Panc1 (cell line): ENCODE measurements around the gene ZDHHC11. TPM values are rescaled to one million over a fixed set of nuclear protein-coding genes. Genes with fewer than 3 reads are reported as not detected.
"Not testable (repeated sequence)": the region's sequence is repeated elsewhere in the genome, so short reads cannot be mapped to it uniquely, and the experiment has no call there.

Experiments
- ATAC-seq: fragments of 200-7000 bp; cut with Tn5 transposase; 2 replicates; pipeline ENCODE4 v1.9.1; 2020; ENCODE audit warnings: mild to moderate bottlenecking, moderate library complexity
- BruUV-seq: library from RNA; stranded (reverse); fragments of 400-500 nt; replicated peaks from 2 replicates; lab custom pipeline; 2021; lab: Mats Ljungman, UMichigan
- CTCF ChIA-PET: fragments of 300-600 bp; sonication (Branson Sonifier 250); formaldehyde crosslinking; loops from one replicate; lab custom pipeline; 2022; ENCODE audit warnings: antibody characterized with exemption; lab: Charles Lee
- POLR2A ChIA-PET: fragments of 300-600 bp; sonication (Branson Sonifier 250); formaldehyde crosslinking; loops from one replicate; lab custom pipeline; 2022; ENCODE audit warnings: antibody characterized with exemption; lab: Charles Lee
- DNase-seq: peaks from one replicate; pipeline ENCODE4 v3.0.0-alpha.2; 2010; ENCODE audit warnings: low read depth, low spot score
- H3K27ac ChIP-seq: 2 replicates; pipeline ENCODE4 v1.5.1; 2011; ENCODE audit warnings: mild to moderate bottlenecking, low read length, inconsistent platforms
- H3K27me3 ChIP-seq: fragments of 200-500 bp; sonication (Bioruptor generic); 2 replicates; pipeline ENCODE4 v1.6.0; 2014; ENCODE audit warnings: low read length, inconsistent platforms; ENCODE audit not compliant: control insufficient read depth, insufficient read depth
- H3K36me3 ChIP-seq: fragments of 200-500 bp; sonication (Bioruptor generic); 2 replicates; pipeline ENCODE4 v1.5.1; 2014; ENCODE audit warnings: inconsistent platforms, mild to moderate bottlenecking, low read length, moderate library complexity; ENCODE audit not compliant: control insufficient read depth, insufficient read depth
- H3K4me1 ChIP-seq: 2 replicates; pipeline ENCODE4 v1.5.1; 2011; ENCODE audit warnings: inconsistent platforms, mild to moderate bottlenecking, low read length, moderate library complexity; ENCODE audit not compliant: control insufficient read depth, insufficient read depth
- H3K4me3 ChIP-seq, 2 experiments: 2 replicates each; pipeline ENCODE4 v1.5.1; 2011 to 2012; ENCODE audit warnings: low read depth in 2 of 2, low read length in 2 of 2, mild to moderate bottlenecking in 2 of 2, inconsistent platforms in 1 of 2, moderate library complexity in 1 of 2
- H3K9me3 ChIP-seq: fragments of 200-500 bp; sonication (Bioruptor generic); 2 replicates; pipeline ENCODE4 v1.5.1; 2014; ENCODE audit warnings: low read depth, mild to moderate bottlenecking, inconsistent platforms, low read length, moderate library complexity; ENCODE audit not compliant: control insufficient read depth, insufficient read depth
- CTCF ChIP-seq: fragments of 450-650 bp; IDR thresholded peaks from 2 replicates; pipeline ENCODE4 v1.5.1; 2017; ENCODE audit warnings: mild to moderate bottlenecking
- POLR2AphosphoS5 ChIP-seq: IDR thresholded peaks from 2 replicates; pipeline ENCODE4 v1.6.1; 2012; ENCODE audit warnings: mild to moderate bottlenecking, low read depth, low read length, moderate library complexity
- REST ChIP-seq, 2 experiments: IDR thresholded peaks; 2 replicates each; pipeline ENCODE4 v1.6.1; 2011 to 2012; ENCODE audit warnings: low read depth in 2 of 2, control low read depth in 1 of 2, low read length in 1 of 2, mild to moderate bottlenecking in 1 of 2, moderate library complexity in 1 of 2; ENCODE audit not compliant: insufficient read depth in 1 of 2
- SIN3A ChIP-seq: IDR thresholded peaks from 2 replicates; pipeline ENCODE4 v1.6.1; 2012; ENCODE audit warnings: low read depth, mild to moderate bottlenecking, low read length, moderate library complexity, borderline replicate concordance; ENCODE audit not compliant: insufficient read depth
- TCF7L2 ChIP-seq: IDR thresholded peaks from 2 replicates; pipeline ENCODE4 v1.6.1; 2011; ENCODE audit warnings: mild to moderate bottlenecking, low read depth, low read length, inconsistent platforms
- in situ Hi-C: cut with HindIII; loops from 2 replicates; pipeline ENCODE4 v1.10.0; 2016; ENCODE audit warnings: low sequenced_read_pairs, low pct_unique_long_range_greater_than_20kb
- intact Hi-C: fragments of 100-400 bp; cut with micrococcal nuclease; formaldehyde crosslinking; loops from one replicate; pipeline ENCODE4 v1.10.0; 2022; ENCODE audit not compliant: unreplicated experiment
- total RNA-seq: library from RNA; stranded (reverse); gene quantifications from one replicate; pipeline ENCODE4 v1.2.1, GENCODE V29; 2021; ENCODE audit not compliant: unreplicated experiment

Gene ZDHHC11
- total RNA-seq, 1 experiment from 2014 or later = 3.0 TPM

- H3K36me3 ChIP-seq, H3K27ac ChIP-seq, POLR2A ChIA-PET, BruUV-seq, in situ Hi-C loops, DNase-seq, H3K4me1 ChIP-seq, intact Hi-C loops, CTCF ChIA-PET, ATAC-seq, H3K9me3 ChIP-seq, H3K4me3 ChIP-seq, H3K27me3 ChIP-seq: not testable (repeated sequence)
Measured at GRCh38 chr5:748011-748980, 102.5 kb downstream of the ZDHHC11 start.

- in situ Hi-C loops = not testable (repeated sequence)
Measured at GRCh38 chr5:747303-747844, 103.4 kb downstream of the ZDHHC11 start.

GRCh38 chr5:746258-746761, 104.5 kb downstream of the ZDHHC11 start:
- no TSS peak for BruUV-seq
- Histone ChIP-seq H3K4me3 (no peak overlapping the region), H3K36me3 (no peaks in the 10 kb centered on the region), H3K9me3 (no peaks in the 10 kb centered on the region), H3K4me1 (no peaks in the 10 kb centered on the region), H3K27ac (no peak overlapping the region), H3K27me3 (no peaks in the 10 kb centered on the region)
- POLR2A ChIA-PET = no interaction called here
- no peak for DNase-seq
- CTCF ChIA-PET = no interaction called here
- ATAC-seq = no peak
- TF ChIP-seq REST (IDR thresholded peaks at IDR 0.05; ENCODE audit: insufficient read depth in 1 of 2, low read depth in 2 of 2, low read length in 1 of 2) (no peak), SIN3A (no peak), POLR2AphosphoS5 (no peak), TCF7L2 (no peak), CTCF (no peak)
- intact Hi-C loops = no loop called here
- in situ Hi-C loops = no loop called here

More at GRCh38 chr5:747303-747844, 103.4 kb downstream of the ZDHHC11 start:
- intact Hi-C loops, H3K9me3 ChIP-seq, POLR2A ChIA-PET, H3K27ac ChIP-seq, BruUV-seq, H3K36me3 ChIP-seq, ATAC-seq, H3K27me3 ChIP-seq, H3K4me1 ChIP-seq, DNase-seq, CTCF ChIA-PET, H3K4me3 ChIP-seq: not testable (repeated sequence)

Other genes with a start within 250 kb of the ZDHHC11 start
- 33.2 TPM for gene CEP72, start 238.6 kb downstream of the ZDHHC11 start, total RNA-seq
- 0.98 TPM for gene TPPP, start 157.6 kb downstream of the ZDHHC11 start, total RNA-seq
- 1.4 TPM for gene ZDHHC11B, start 66.3 kb downstream of the ZDHHC11 start, total RNA-seq
- gene BRD9, start 41.8 kb upstream of the ZDHHC11 start, total RNA-seq = 64.3 TPM
- 45.9 TPM for gene TRIP13, start 41.9 kb upstream of the ZDHHC11 start, total RNA-seq
- gene NKD2, start 157.8 kb upstream of the ZDHHC11 start, total RNA-seq = 12.3 TPM